ENCODE data around the gene PLXNB3.

GRCh38 chrX:153755136-153755535 lies 8.9 kb upstream of the PLXNB3 start:
- TF ChIP-seq ESRRG (CRISPR knock-in tag; IDR thresholded peaks at IDR 0.05) = no peak
- no peak for TF ChIP-seq CSDC2 (CRISPR knock-in tag; IDR thresholded peaks at IDR 0.05)
